ENCODE results near the gene FOXO3.
"Not testable (repeated sequence)": the region's sequence is repeated elsewhere in the genome, so short reads cannot be mapped to it uniquely, and the experiment has no call there.

The FOXO3 gene

GRCh38 chr6:108557494-108558371, 3.0 kb upstream of the FOXO3 start:
- peak overlapping the region; percentile 95 for H3K4me3 ChIP-seq (ENCODE audit: low read length)
- H3K9ac ChIP-seq (ENCODE audit: low read depth, low read length): peak overlapping the region; percentile 85
- H3K9me3 ChIP-seq (replicated peaks; ENCODE audit: low read length): no peaks in the 10 kb centered on the region
- H3K4me1 ChIP-seq (ENCODE audit: control insufficient read depth, insufficient read depth, low read length): peaks cover 15% of the 10 kb centered on the region
- H3K36me3 ChIP-seq (ENCODE audit: insufficient read depth, low read length): peaks cover 10% of the 10 kb centered on the region
- no peaks in the 10 kb centered on the region for H3K27me3 ChIP-seq (ENCODE audit: control insufficient read depth, insufficient read depth, low read length)
- H3K4me2 ChIP-seq (ENCODE audit: low read length): peak overlapping the region; percentile 93

GRCh38 chr6:108558372-108559096, 2.2 kb upstream of the FOXO3 start:
- no peaks in the 10 kb centered on the region for H3K27me3 ChIP-seq (ENCODE audit: control insufficient read depth, insufficient read depth, low read length)
- H3K4me1 ChIP-seq (ENCODE audit: control insufficient read depth, insufficient read depth, low read length): peaks cover 15% of the 10 kb centered on the region
- H3K4me3 ChIP-seq (ENCODE audit: low read length): peak overlapping the region; percentile 95
- H3K9me3 ChIP-seq (replicated peaks; ENCODE audit: low read length): no peaks in the 10 kb centered on the region
- H3K9ac ChIP-seq (ENCODE audit: low read depth, low read length): peak overlapping the region; percentile 88
- peak overlapping the region; percentile 96 for H3K4me2 ChIP-seq (ENCODE audit: low read length)
- peaks cover 10% of the 10 kb centered on the region for H3K36me3 ChIP-seq (ENCODE audit: insufficient read depth, low read length)

GRCh38 chr6:108559097-108559883, 1.4 kb upstream of the FOXO3 start:
- no peaks in the 10 kb centered on the region for H3K27me3 ChIP-seq (ENCODE audit: control insufficient read depth, insufficient read depth, low read length)
- peak overlapping the region; percentile 96 for H3K4me2 ChIP-seq (ENCODE audit: low read length)
- H3K36me3 ChIP-seq (ENCODE audit: insufficient read depth, low read length): peaks cover 10% of the 10 kb centered on the region
- peak overlapping the region; percentile 88 for H3K9ac ChIP-seq (ENCODE audit: low read depth, low read length)
- H3K4me3 ChIP-seq (ENCODE audit: low read length): peak overlapping the region; percentile 95
- peaks cover 15% of the 10 kb centered on the region for H3K4me1 ChIP-seq (ENCODE audit: control insufficient read depth, insufficient read depth, low read length)
- H3K9me3 ChIP-seq (replicated peaks; ENCODE audit: low read length): no peaks in the 10 kb centered on the region

- Histone ChIP-seq H3K9ac (ENCODE audit: low read depth, low read length) (peak overlapping the region; percentile 88), H3K4me3 (ENCODE audit: low read length) (peak overlapping the region; percentile 95), H3K36me3 (ENCODE audit: insufficient read depth, low read length) (peaks cover 10% of the 10 kb centered on the region), H3K4me2 (ENCODE audit: low read length) (peak overlapping the region; percentile 96), H3K4me1 (ENCODE audit: control insufficient read depth, insufficient read depth, low read length) (peaks cover 22% of the 10 kb centered on the region), H3K27me3 (ENCODE audit: control insufficient read depth, insufficient read depth, low read length) (no peaks in the 10 kb centered on the region), H3K9me3 (replicated peaks; ENCODE audit: low read length) (no peaks in the 10 kb centered on the region)
Observed at GRCh38 chr6:108559884-108560462, 744 bp upstream of the FOXO3 start.

- Histone ChIP-seq H3K4me3 (ENCODE audit: low read length) (peak overlapping the region; percentile 95), H3K36me3 (ENCODE audit: insufficient read depth, low read length) (peaks cover 13% of the 10 kb centered on the region), H3K4me1 (ENCODE audit: control insufficient read depth, insufficient read depth, low read length) (peaks cover 26% of the 10 kb centered on the region), H3K4me2 (ENCODE audit: low read length) (peak overlapping the region; percentile 89), H3K9ac (ENCODE audit: low read depth, low read length) (peak overlapping the region; percentile 88)
- H3K9me3 ChIP-seq (replicated peaks; ENCODE audit: low read length); H3K27me3 ChIP-seq (ENCODE audit: control insufficient read depth, insufficient read depth, low read length): not testable (repeated sequence)
Observed at GRCh38 chr6:108561309-108561647, 561 bp downstream of the FOXO3 start.

GRCh38 chr6:108561742-108562502, 1.2 kb downstream of the FOXO3 start:
- peaks cover 17% of the 10 kb centered on the region for H3K36me3 ChIP-seq (ENCODE audit: insufficient read depth, low read length)
- peak overlapping the region; percentile 88 for H3K9ac ChIP-seq (ENCODE audit: low read depth, low read length)
- H3K4me1 ChIP-seq (ENCODE audit: control insufficient read depth, insufficient read depth, low read length): peaks cover 29% of the 10 kb centered on the region
- H3K27me3 ChIP-seq (ENCODE audit: control insufficient read depth, insufficient read depth, low read length): no peaks in the 10 kb centered on the region
- peak overlapping the region; percentile 95 for H3K4me3 ChIP-seq (ENCODE audit: low read length)
- H3K9me3 ChIP-seq (replicated peaks; ENCODE audit: low read length): no peaks in the 10 kb centered on the region
- peak overlapping the region; percentile 89 for H3K4me2 ChIP-seq (ENCODE audit: low read length)

- Histone ChIP-seq H3K4me1 (ENCODE audit: control insufficient read depth, insufficient read depth, low read length) (peaks cover 30% of the 10 kb centered on the region), H3K4me2 (ENCODE audit: low read length) (peak overlapping the region; percentile 89), H3K9me3 (replicated peaks; ENCODE audit: low read length) (no peaks in the 10 kb centered on the region), H3K9ac (ENCODE audit: low read depth, low read length) (peak overlapping the region; percentile 88), H3K36me3 (ENCODE audit: insufficient read depth, low read length) (peaks cover 22% of the 10 kb centered on the region), H3K4me3 (ENCODE audit: low read length) (peak overlapping the region; percentile 95), H3K27me3 (ENCODE audit: control insufficient read depth, insufficient read depth, low read length) (no peaks in the 10 kb centered on the region)
Observed at GRCh38 chr6:108562503-108562993, 1.8 kb downstream of the FOXO3 start.

GRCh38 chr6:108563292-108563691, 2.6 kb downstream of the FOXO3 start:
- Histone ChIP-seq H3K4me3 (ENCODE audit: low read length) (peak overlapping the region; percentile 95), H3K4me1 (ENCODE audit: control insufficient read depth, insufficient read depth, low read length) (peaks cover 32% of the 10 kb centered on the region), H3K9ac (ENCODE audit: low read depth, low read length) (peak overlapping the region; percentile 88)

GRCh38 chr6:108564178-108564577, 3.5 kb downstream of the FOXO3 start:
- H3K27me3 ChIP-seq (ENCODE audit: control insufficient read depth, insufficient read depth, low read length): no peaks in the 10 kb centered on the region
- peak overlapping the region; percentile 89 for H3K4me2 ChIP-seq (ENCODE audit: low read length)
- peak overlapping the region; percentile 95 for H3K4me3 ChIP-seq (ENCODE audit: low read length)
- H3K9ac ChIP-seq (ENCODE audit: low read depth, low read length): peak overlapping the region; percentile 88
- H3K36me3 ChIP-seq (ENCODE audit: insufficient read depth, low read length): peaks cover 34% of the 10 kb centered on the region
- H3K9me3 ChIP-seq (replicated peaks; ENCODE audit: low read length): no peaks in the 10 kb centered on the region
- H3K4me1 ChIP-seq (ENCODE audit: control insufficient read depth, insufficient read depth, low read length): peaks cover 33% of the 10 kb centered on the region

More at GRCh38 chr6:108563292-108563691, 2.6 kb downstream of the FOXO3 start:
- Histone ChIP-seq H3K36me3 (ENCODE audit: insufficient read depth, low read length) (peaks cover 26% of the 10 kb centered on the region), H3K4me2 (ENCODE audit: low read length) (peak overlapping the region; percentile 89), H3K9me3 (replicated peaks; ENCODE audit: low read length) (no peaks in the 10 kb centered on the region), H3K27me3 (ENCODE audit: control insufficient read depth, insufficient read depth, low read length) (no peaks in the 10 kb centered on the region)

GRCh38 chr6:108565091-108565766, 4.5 kb downstream of the FOXO3 start:
- peak overlapping the region; percentile 75 for H3K9ac ChIP-seq (ENCODE audit: low read depth, low read length)
- H3K4me1 ChIP-seq (ENCODE audit: control insufficient read depth, insufficient read depth, low read length): peaks cover 33% of the 10 kb centered on the region
- H3K4me3 ChIP-seq (ENCODE audit: low read length): peak overlapping the region; percentile 95
- H3K9me3 ChIP-seq (replicated peaks; ENCODE audit: low read length): no peaks in the 10 kb centered on the region
- peaks cover 41% of the 10 kb centered on the region for H3K36me3 ChIP-seq (ENCODE audit: insufficient read depth, low read length)
- no peaks in the 10 kb centered on the region for H3K27me3 ChIP-seq (ENCODE audit: control insufficient read depth, insufficient read depth, low read length)
- H3K4me2 ChIP-seq (ENCODE audit: low read length): peak overlapping the region; percentile 89

Data from skeletal muscle satellite cell (primary cell).